A204.1 (cell line): Measurements from ENCODE around the gene BRINP2.
"Not testable (repeated sequence)": the region's sequence is repeated elsewhere in the genome, so short reads cannot be mapped to it uniquely, and the experiment has no call there.

Experiments used
- FAIRE-seq: peaks from 2 replicates; lab custom pipeline; 2012; peaks lifted over from hg19 to GRCh38; lab: Jason Lieb, UNC

The BRINP2 gene

DNA sequence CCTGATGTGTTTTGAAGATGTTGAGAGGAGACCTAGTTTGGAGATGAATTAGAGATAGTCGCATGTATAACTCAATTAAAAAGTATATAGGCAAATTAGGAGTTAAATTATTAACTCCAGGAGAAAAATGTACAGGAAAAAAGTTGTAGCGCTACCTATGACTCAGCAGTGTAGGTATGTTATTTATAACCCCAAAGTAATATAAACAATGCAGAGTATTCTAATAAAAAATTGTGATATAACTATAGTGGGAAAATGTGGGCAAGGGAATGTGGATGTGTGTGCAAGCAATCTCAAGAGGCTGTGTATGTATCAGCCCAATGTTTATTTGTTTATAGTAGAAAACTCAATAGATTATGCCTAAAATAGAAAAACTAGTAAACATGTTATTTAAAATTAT is 144.5 kb downstream of the BRINP2 start:
- no peak for FAIRE-seq

DNA sequence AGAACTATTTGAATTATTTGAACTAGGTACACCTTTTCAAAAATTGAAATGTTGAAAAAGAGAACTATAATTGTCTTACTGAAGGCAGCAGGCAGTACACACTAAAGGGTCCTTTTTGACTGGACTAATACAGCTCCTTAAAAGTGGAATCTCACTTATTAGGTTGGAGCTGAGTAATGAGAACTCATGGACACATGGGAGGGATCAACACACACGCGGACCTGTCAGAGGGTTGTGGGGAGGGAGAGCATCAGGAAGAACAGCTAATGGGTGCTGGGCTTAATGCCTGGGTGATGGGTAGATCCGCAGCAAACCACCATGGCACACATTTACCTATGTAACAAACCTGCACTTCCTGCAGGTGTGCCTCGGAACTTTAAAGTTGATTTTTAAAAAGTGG is 145.0 kb downstream of the BRINP2 start:
- no peak for FAIRE-seq

GRCh38 chr1:177321434-177321833 is 150.7 kb downstream of the BRINP2 start:
- FAIRE-seq = not testable (repeated sequence)

DNA sequence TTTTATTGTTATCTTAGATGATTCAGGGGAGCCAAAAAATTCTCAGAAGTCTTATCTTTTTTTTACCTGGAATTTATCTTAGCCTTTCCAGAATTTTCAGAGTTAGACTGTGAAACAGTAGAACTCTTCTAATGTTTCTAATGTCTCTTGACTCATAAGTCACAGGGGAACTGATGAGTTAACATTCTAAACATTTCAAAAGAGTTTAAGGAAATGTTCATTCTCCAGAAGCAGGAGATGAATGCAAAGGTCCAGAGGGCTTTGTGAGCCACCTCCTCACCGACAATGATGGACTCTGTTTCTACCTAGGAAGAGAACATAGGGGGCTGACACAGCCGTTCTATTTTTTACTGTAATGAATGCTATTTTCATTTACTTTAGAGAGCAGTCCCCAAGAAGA is 157.5 kb downstream of the BRINP2 start:
- FAIRE-seq = no peak

GRCh38 chr1:177329871-177330270 is 159.1 kb downstream of the BRINP2 start:
- FAIRE-seq = no peak
